HEK293T (cell line): Measurements from ENCODE around the gene ANKRD30A.

Experiments
- CTCF ChIA-PET: fragments of 350-600 bp; formaldehyde crosslinking; extraction: SDS; loops from one replicate; lab custom pipeline; 2021; ENCODE audit warnings: antibody characterized with exemption, inconsistent platforms; lab: Yijun Ruan, JAX
- POLR2A ChIA-PET: fragments of 350-600 bp; formaldehyde crosslinking; extraction: SDS; loops from one replicate; lab custom pipeline; 2020; ENCODE audit warnings: antibody characterized with exemption, inconsistent platforms; lab: Yijun Ruan, JAX
- DNase-seq: peaks from one replicate; pipeline ENCODE4 v3.0.0; 2012; ENCODE audit warnings: mixed read lengths; ENCODE audit errors: extremely low spot score
- ARNT ChIP-seq: fragments of 450-650 bp; IDR thresholded peaks from 2 replicates; pipeline ENCODE4 v1.6.1; 2017; ENCODE audit warnings: mild to moderate bottlenecking
- BHLHE40 ChIP-seq: fragments of 450-650 bp; IDR thresholded peaks from 2 replicates; pipeline ENCODE4 v1.6.1; 2016; ENCODE audit warnings: mild to moderate bottlenecking, moderate library complexity, borderline replicate concordance
- CTBP1 ChIP-seq: fragments of 450-650 bp; IDR thresholded peaks from 2 replicates; pipeline ENCODE4 v1.6.1; 2016; ENCODE audit warnings: borderline replicate concordance
- ELF4 ChIP-seq: fragments of 450-650 bp; IDR thresholded peaks from 2 replicates; pipeline ENCODE4 v1.6.1; 2017; ENCODE audit warnings: antibody characterized with exemption
- FOXA1 ChIP-seq: fragments of 450-650 bp; IDR thresholded peaks from 2 replicates; pipeline ENCODE4 v1.6.1; 2016; ENCODE audit warnings: mild to moderate bottlenecking
- FOXK2 ChIP-seq: fragments of 450-650 bp; IDR thresholded peaks from 2 replicates; pipeline ENCODE4 v1.6.1; 2016; ENCODE audit warnings: mild to moderate bottlenecking
- FOXM1 ChIP-seq: fragments of 450-650 bp; IDR thresholded peaks from 2 replicates; pipeline ENCODE4 v1.6.1; 2017; ENCODE audit warnings: mild to moderate bottlenecking, borderline replicate concordance
- HDGF ChIP-seq: fragments of 450-650 bp; IDR thresholded peaks from 2 replicates; pipeline ENCODE4 v1.6.1; 2017; ENCODE audit warnings: antibody characterized with exemption, borderline replicate concordance
- L3MBTL2 ChIP-seq: fragments of 450-650 bp; conservative IDR thresholded peaks from 2 replicates; pipeline ENCODE4 v1.6.1; 2016; ENCODE audit warnings: mild to moderate bottlenecking
- LEF1 ChIP-seq: fragments of 450-650 bp; IDR thresholded peaks from 2 replicates; pipeline ENCODE4 v1.6.1; 2017; ENCODE audit warnings: mild to moderate bottlenecking, borderline replicate concordance
- NFRKB ChIP-seq: fragments of 450-650 bp; IDR thresholded peaks from 2 replicates; pipeline ENCODE4 v1.6.1; 2016; ENCODE audit warnings: mild to moderate bottlenecking, moderate library complexity
- PKNOX1 ChIP-seq: fragments of 450-650 bp; IDR thresholded peaks from 2 replicates; pipeline ENCODE4 v1.6.1; 2016
- SP1 ChIP-seq: fragments of 450-650 bp; IDR thresholded peaks from 2 replicates; pipeline ENCODE4 v1.6.1; 2017
- SUZ12 ChIP-seq: fragments of 450-650 bp; IDR thresholded peaks from 2 replicates; pipeline ENCODE4 v1.6.1; 2016; ENCODE audit warnings: mild to moderate bottlenecking
- TARDBP ChIP-seq: fragments of 450-650 bp; IDR thresholded peaks from 2 replicates; pipeline ENCODE4 v1.6.1; 2016
- ZNF384 ChIP-seq: fragments of 450-650 bp; IDR thresholded peaks from 2 replicates; pipeline ENCODE4 v1.6.1; 2016

Gene ANKRD30A

GRCh38 chr10:37289833-37290464 is 164.6 kb downstream of the ANKRD30A start:
- ChIA-PET POLR2A (no interaction called here), CTCF (interaction anchor here (1.3 kb wide), 1 partner anchor 401 kb away, joined by 3 read pairs; no protein-coding TSS in a partner anchor)
- TF ChIP-seq CTBP1: no peak
- no peak for TF ChIP-seq FOXK2
- TF ChIP-seq HDGF: no peak
- no peak for DNase-seq

GRCh38 chr10:37301271-37301670 is 175.9 kb downstream of the ANKRD30A start:
- DNase-seq: no peak
- TF ChIP-seq L3MBTL2: no peak
- TF ChIP-seq FOXM1: no peak
- TF ChIP-seq PKNOX1: no peak
- no peak for TF ChIP-seq SUZ12
- no peak for TF ChIP-seq HDGF
- TF ChIP-seq TARDBP: no peak
- TF ChIP-seq FOXK2: no peak
- no peak for TF ChIP-seq ARNT
- no peak for TF ChIP-seq FOXA1
- no peak for TF ChIP-seq SP1
- no peak for TF ChIP-seq BHLHE40
- no peak for TF ChIP-seq CTBP1
- TF ChIP-seq NFRKB: no peak
- TF ChIP-seq ZNF384: no peak
- no peak for TF ChIP-seq ELF4
- no peak for TF ChIP-seq LEF1
- CTCF ChIA-PET: no interaction called here
- POLR2A ChIA-PET: no interaction called here

- DNase-seq: no peak
- ChIA-PET CTCF (no interaction called here), POLR2A (no interaction called here)
- TF ChIP-seq FOXA1 (no peak), ARNT (no peak)
Measured at GRCh38 chr10:37304036-37304435, 178.6 kb downstream of the ANKRD30A start.

GRCh38 chr10:37314350-37314749 is 189.0 kb downstream of the ANKRD30A start:
- TF ChIP-seq L3MBTL2: no peak
- no peak for TF ChIP-seq LEF1
- no peak for TF ChIP-seq NFRKB
- TF ChIP-seq CTBP1: no peak
- TF ChIP-seq SUZ12: no peak
- no peak for TF ChIP-seq TARDBP
- no peak for DNase-seq
- CTCF ChIA-PET: no interaction called here
- POLR2A ChIA-PET: no interaction called here

GRCh38 chr10:37314862-37315261 is 189.5 kb downstream of the ANKRD30A start:
- TF ChIP-seq ZNF384 (no peak), L3MBTL2 (no peak), HDGF (no peak)
- DNase-seq: no peak
- CTCF ChIA-PET: no interaction called here
- POLR2A ChIA-PET: no interaction called here

GRCh38 chr10:37344413-37344812 is 219.0 kb downstream of the ANKRD30A start:
- CTCF ChIA-PET: no interaction called here
- TF ChIP-seq SUZ12 (no peak), NFRKB (no peak), TARDBP (no peak), CTBP1 (no peak), FOXK2 (no peak), BHLHE40 (no peak), PKNOX1 (no peak), FOXM1 (no peak), SP1 (no peak), ZNF384 (no peak), L3MBTL2 (no peak), FOXA1 (no peak), HDGF (no peak), ELF4 (no peak), LEF1 (no peak), ARNT (no peak)
- no peak for DNase-seq
- POLR2A ChIA-PET: no interaction called here

- CTCF ChIA-PET: no interaction called here
- DNase-seq: no peak
- POLR2A ChIA-PET: no interaction called here
- TF ChIP-seq FOXK2 (no peak), NFRKB (no peak), L3MBTL2 (no peak), FOXA1 (no peak), SUZ12 (no peak), ZNF384 (no peak)
Measured at GRCh38 chr10:37379991-37380390, 254.6 kb downstream of the ANKRD30A start.

- TF ChIP-seq FOXA1: no peak
- TF ChIP-seq TARDBP: no peak
- TF ChIP-seq L3MBTL2: no peak
- TF ChIP-seq CTBP1: no peak
- TF ChIP-seq FOXK2: no peak
- no peak for TF ChIP-seq SP1
- no peak for TF ChIP-seq SUZ12
- TF ChIP-seq BHLHE40: no peak
- TF ChIP-seq ELF4: no peak
- no peak for TF ChIP-seq ARNT
- TF ChIP-seq HDGF: no peak
- TF ChIP-seq ZNF384: no peak
- no peak for TF ChIP-seq LEF1
- no peak for TF ChIP-seq FOXM1
- TF ChIP-seq PKNOX1: no peak
- no peak for TF ChIP-seq NFRKB
- ChIA-PET CTCF (no interaction called here), POLR2A (no interaction called here)
- DNase-seq: no peak
Measured at GRCh38 chr10:37381271-37381670, 255.9 kb downstream of the ANKRD30A start.
